Measurements from ENCODE around the gene DOCK11.
"Not testable (repeated sequence)": the region's sequence is repeated elsewhere in the genome, so short reads cannot be mapped to it uniquely, and the experiment has no call there.

The DOCK11 gene

DNA sequence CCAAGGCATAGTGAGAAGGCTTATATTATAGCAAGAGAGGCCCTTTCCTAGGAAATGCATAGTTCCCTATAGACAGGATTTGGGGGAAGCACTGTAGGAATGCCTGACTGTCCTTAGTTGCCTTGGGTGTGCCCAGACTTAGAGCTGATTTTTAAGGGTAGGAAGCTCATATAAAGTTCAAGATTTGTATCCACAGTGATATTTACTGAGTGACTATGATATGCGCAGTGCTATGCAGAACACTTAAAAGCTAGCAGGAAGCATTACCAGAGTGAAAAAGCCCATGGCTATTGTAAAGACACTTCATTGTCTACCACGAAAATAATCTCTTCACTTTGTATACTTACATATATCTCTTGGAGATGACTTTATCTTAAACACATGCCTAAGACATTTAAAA is 181.7 kb downstream of the DOCK11 start:
- TF ChIP-seq ZNF274 (IDR thresholded peaks at IDR 0.05; ENCODE audit: low read depth, low read length), result no peak
- H3K4me3 ChIP-seq (ENCODE audit: low read length), result no peak overlapping the region

DNA sequence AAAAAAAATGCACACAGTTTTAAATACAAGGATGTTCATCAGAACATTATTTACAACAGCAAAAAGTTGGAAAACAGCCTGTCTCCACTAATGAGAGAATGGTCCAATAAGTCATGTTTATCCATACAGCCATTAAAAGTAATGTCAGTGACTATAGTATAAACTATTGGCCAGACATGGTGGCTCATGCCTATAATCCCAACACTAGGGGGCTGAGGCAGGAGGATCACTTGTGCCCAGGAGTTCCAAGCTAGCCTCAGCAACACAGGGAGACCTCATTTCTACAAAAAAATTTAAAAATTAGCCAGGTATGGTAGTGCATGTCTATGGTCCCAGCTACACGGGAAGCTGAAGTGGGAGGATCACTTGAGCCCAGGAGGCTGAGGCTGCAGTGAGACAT is 183.7 kb downstream of the DOCK11 start:
- TF ChIP-seq ZNF274 (IDR thresholded peaks at IDR 0.05; ENCODE audit: low read depth, low read length), result no peak

DNA sequence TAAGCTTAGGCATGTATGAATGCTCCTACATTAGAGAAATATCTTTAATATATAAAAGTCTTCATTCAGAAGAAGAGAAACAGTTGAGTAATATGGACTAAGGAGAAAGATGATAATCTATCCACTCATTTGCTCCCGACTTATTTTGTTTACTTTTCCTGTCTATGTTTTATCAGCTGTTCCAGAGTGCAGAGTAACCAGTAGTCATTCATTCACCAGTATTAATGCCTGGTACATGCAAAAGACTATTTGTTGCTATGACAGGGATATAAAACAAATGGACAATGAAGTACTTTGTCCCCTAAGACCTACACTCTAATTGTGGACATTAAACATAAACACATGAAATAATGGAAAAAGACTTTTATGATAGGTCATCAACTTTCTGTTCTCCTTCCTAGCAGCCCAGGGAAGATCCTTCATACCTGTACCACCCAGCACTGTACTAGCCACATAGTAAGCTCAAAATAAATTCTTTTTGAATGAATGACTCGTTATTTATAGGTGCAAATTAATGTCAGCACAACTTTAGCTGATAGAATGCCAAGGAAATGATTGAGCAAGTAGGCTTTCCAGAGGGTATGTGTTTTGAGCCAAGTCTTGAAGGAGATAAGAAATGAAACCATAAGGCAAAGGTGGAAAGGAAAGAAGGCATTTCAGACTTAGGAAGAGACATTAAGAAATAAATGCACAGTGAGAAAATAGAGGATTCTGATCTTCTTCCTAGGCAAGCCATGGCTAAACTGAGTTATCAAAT is 186.8 kb downstream of the DOCK11 start:
- TF ChIP-seq ZNF274 (IDR thresholded peaks at IDR 0.05; ENCODE audit: low read depth, low read length), result no peak
- H3K4me3 ChIP-seq (ENCODE audit: low read length), result no peak overlapping the region

More for the DNA sequence above, 183.7 kb downstream of the DOCK11 start:
- no peak overlapping the region for H3K4me3 ChIP-seq (ENCODE audit: low read length)

DNA sequence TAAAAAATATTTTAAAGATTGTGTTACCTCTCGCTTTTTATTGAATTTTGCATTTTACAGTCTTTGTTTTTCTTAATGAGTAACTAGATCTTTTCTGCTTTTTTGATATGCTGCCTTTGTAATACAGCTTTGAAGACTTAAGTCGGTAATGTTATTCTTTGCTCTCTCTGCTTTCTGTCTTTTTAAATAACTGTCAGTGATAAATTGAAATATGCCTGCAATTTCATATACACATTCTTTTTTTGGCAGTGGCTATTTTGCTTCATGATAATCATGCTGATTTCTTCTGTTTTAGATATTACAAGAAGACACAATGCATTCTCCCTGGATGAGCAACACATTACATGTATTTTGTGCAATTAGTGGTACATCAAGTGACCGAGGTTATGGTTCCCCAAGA is 189.8 kb downstream of the DOCK11 start:
- TF ChIP-seq ZNF274 (IDR thresholded peaks at IDR 0.05; ENCODE audit: low read depth, low read length), result no peak
- no peak overlapping the region for H3K4me3 ChIP-seq (ENCODE audit: low read length)

DNA sequence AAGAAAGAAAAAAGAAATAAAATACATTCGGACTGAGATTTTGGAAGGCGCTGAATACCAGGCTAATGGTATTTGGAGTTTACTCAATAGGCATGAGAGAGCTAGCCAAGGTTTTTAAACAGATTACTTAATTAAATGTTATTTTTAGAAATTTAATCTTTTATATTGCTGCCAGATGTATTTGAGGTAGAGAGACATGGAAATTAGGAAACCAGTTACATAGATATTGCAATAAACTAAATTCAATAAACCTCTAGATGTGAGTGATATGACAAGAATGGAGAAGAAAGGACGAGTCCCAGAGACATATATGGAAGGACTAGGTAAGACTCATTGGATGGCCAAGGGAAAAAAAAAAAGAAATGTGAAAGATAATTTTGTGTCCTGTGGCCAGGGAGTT is 193.3 kb downstream of the DOCK11 start:
- no peak overlapping the region for H3K4me3 ChIP-seq (ENCODE audit: low read length)
- no peak for TF ChIP-seq ZNF274 (IDR thresholded peaks at IDR 0.05; ENCODE audit: low read depth, low read length)

DNA sequence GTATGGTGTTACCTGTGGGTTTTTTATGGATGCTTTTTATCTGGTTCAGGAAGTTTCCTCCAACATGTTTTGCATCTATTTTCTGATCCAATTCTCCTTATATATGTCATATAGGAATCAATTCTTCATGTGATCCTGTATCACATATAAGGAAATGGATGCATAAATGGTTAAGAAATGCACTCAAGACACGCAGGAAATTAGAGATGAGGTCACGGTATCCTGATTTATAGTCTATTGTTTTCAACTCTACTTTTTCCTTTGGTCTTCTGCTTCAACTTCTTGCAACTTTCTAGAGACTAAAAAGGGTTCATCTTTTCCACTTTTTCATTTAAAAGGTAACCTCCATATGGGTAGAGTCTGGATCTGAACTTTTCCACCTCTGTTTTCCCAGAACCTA is 198.2 kb downstream of the DOCK11 start:
- no peak overlapping the region for H3K4me3 ChIP-seq (ENCODE audit: low read length)
- no peak for TF ChIP-seq ZNF274 (IDR thresholded peaks at IDR 0.05; ENCODE audit: low read depth, low read length)

DNA sequence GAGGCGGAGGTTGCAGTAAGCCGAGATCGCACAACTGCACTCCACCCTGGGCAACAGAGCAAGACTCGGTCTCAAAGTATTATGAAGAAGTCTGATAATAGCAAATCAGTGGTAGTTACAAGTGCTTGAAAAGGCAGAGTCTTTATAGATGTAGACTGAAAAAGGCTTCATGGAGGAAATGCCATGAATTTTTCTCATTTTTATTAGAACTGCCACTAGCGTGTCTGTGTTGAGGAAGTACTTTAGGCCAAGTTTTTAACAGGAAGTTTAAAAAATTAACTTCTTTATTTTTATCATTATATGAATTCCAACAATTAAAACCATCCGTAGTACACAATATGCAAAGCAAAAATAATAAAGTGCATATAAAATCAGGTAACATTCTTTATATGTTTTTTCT is 199.0 kb downstream of the DOCK11 start:
- H3K4me3 ChIP-seq (ENCODE audit: low read length), result no peak overlapping the region

DNA sequence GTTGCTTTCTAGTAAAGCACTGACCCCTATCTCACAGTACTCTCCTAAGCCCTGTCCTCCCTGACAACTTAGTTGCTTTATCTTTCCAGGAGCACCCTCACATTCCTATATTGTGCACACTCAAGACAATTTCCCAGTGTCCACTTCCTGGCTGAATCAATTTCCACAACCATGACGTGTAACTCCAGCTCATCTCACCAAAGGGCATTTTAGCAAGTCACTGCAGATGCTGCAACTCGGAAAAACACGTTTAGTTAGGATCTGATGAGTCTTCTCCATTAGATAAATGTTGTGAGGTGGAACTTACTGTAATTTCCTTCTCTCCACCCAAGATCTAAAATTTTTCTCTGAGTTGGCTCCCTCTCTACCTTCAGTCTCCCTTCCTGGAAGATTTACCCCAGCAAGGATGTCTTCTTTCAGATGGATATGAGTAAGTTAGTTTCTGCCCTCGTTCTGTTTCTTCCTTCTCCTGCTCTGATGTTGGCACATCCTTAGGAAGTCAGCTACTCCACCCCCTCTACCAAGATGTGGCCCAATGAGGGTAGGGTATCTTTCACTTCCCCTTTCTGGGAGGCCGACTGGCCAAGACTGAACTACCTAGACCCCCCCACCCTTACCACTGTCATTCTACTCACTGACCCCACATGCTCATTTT is 203.0 kb downstream of the DOCK11 start:
- H3K4me3 ChIP-seq (ENCODE audit: low read length), result no peak overlapping the region
- TF ChIP-seq ZNF274 (IDR thresholded peaks at IDR 0.05; ENCODE audit: low read depth, low read length), result no peak

More for the DNA sequence above, 199.0 kb downstream of the DOCK11 start:
- no peak for TF ChIP-seq ZNF274 (IDR thresholded peaks at IDR 0.05; ENCODE audit: low read depth, low read length)

DNA sequence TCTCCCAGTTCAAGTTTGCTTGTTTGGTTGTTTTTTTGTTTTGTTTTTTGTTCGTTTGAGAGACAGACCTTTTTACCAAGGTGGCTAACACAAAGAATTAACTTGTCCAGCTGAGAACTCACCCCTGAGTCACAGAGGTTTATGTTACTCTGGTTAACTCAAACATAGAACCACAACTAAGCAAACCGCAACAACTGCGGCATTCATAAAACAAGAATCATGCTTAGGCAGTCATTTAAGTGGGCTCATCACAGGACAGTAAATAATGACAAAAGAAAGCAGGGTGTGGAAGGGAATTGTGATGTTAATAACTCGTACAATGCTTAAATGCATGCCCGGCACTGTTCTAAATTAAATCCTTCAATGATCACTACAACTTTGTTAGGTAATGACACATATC is 207.1 kb downstream of the DOCK11 start:
- no peak overlapping the region for H3K4me3 ChIP-seq (ENCODE audit: low read length)
- TF ChIP-seq ZNF274 (IDR thresholded peaks at IDR 0.05; ENCODE audit: low read depth, low read length), result no peak

DNA sequence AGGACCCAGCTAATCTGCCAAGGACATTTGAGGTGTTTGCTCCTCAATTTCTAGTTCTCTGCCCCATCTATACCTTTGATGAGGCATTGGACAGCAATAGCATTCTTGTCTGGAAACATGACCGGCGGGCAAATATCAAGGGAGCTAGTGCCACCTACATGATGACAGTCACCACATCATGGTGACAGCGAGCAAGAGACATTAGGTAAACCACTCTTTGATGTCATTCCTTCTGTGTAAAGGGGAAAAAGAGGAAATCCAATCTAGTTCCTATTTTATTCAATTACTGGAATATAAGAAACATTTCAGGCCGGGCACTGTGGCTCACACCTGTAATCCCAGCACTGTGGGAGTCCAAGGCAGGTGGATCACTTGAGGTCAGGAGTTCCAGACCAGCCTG is 211.1 kb downstream of the DOCK11 start:
- H3K4me3 ChIP-seq (ENCODE audit: low read length), result no peak overlapping the region
- no peak for TF ChIP-seq ZNF274 (IDR thresholded peaks at IDR 0.05; ENCODE audit: low read depth, low read length)

DNA sequence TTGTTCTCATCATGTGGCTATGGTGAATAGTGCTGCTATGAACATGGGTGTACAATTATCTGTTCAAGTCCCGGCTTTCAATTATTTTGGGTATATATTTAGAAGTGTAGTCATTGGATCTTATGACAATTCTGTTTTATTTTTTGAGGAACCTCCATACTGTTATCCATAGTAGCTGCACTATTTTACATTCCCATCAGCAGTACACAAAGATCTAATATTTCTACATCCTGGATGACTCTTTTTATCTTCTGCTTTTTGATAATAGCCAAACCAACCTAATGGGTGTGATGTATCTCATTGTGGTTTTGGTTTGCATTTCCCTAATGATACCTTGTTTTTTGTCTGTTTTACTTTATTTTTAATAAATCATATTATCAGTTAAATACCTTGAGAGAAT is 218.9 kb downstream of the DOCK11 start:
- H3K4me3 ChIP-seq (ENCODE audit: low read length), result no peak overlapping the region
- no peak for TF ChIP-seq ZNF274 (IDR thresholded peaks at IDR 0.05; ENCODE audit: low read depth, low read length)

DNA sequence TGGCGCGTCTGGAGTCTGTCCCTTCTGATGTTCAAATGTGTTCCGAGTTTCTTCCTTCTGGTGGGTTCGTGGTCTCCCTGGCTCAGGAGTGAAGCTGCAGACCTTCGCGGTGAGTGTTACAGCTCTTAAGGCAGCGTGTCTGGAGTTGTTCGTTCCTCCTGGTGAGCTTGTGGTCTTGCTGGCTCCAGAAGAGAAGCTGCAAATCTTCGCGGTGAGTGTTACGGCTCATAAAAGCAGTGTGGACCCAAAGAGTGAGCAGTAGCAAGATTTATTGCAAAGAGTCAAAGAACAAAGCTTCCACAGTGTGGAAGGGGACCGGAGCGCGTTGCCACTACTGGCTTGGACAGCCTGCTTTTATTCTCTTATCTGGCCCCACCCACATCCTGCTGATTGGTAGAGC is 220.3 kb downstream of the DOCK11 start:
- H3K4me3 ChIP-seq (ENCODE audit: low read length), result not testable (repeated sequence)

DNA sequence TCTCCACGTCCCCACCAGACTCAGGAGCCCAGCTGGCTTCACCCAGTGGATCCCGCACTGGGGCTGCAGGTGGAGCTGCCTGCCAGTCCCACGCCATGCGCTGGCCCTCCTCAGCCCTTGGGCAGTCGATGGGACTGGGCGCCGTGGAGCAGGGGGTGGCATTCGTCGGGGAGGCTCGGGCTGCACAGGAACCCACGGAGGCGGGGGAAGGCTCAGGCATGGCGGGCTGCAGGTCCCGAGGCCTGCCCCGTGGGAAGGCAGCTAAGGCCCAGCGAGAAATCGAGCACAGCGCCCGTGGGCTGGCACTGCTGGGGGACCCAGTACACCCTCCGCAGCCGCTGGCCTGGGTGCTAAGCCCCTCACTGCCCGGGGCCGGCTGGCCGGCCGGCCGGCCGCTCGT is 221.2 kb downstream of the DOCK11 start:
- not testable (repeated sequence) for H3K4me3 ChIP-seq (ENCODE audit: low read length)

DNA sequence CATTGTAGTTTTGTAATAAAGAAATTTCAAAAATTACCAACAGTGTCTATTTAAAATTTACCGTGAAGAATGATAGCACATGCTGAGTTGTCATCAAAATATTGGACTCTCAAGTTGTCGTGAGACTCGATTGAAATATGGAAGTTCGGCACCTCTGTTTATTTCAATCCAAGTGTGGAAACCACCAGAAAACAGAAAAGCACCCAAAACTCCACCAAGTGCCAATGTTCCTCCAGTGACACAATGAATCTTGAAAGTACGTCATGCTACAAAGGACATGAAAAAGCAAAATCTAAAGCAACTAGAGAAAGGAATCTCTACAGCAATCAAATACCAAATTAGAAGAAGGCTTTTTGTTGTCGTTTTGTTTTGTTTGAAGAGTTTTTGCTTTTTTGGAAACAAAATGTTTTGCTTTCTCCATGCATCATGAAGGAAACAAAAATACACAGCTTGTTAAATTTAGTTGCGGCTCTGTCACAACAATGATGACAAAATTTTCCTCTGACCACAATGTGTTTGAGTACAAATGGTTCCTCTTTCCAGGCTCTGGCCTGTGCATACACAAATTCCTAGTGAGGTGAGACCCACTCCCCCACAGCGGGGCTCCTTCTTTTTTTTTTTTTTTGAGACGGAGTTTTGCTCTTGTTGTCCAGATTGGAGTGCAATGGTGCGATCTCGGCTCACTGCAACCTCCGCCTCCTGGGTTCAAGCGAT is 222.2 kb downstream of the DOCK11 start:
- no peak for TF ChIP-seq ZNF274 (IDR thresholded peaks at IDR 0.05; ENCODE audit: low read depth, low read length)
- no peak overlapping the region for H3K4me3 ChIP-seq (ENCODE audit: low read length)

DNA sequence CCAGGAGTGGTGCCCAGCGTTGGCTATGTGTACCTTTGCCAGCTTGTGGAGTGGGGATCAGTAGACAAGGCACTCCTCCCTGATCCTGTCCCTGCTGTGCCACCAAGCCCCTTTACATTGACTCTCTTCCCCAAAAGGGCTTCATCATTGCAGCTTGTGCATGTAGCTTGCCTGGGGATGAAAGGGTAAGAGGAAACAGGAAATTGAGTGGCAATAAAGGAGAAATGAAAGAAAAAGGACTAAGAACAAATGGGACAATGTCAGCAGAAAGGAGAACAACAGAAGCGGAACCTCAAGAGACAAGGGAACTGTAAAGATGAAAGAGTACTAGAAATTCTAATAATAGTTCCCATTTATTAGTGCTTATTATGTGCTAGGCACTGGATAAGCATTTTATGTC is 223.1 kb downstream of the DOCK11 start:
- TF ChIP-seq ZNF274 (IDR thresholded peaks at IDR 0.05; ENCODE audit: low read depth, low read length), result no peak
- H3K4me3 ChIP-seq (ENCODE audit: low read length), result no peak overlapping the region
